AG04450 (cell line): ENCODE measurements around the gene ROBO4. TPM values are rescaled to one million over a fixed set of nuclear protein-coding genes. Genes with fewer than 3 reads are reported as not detected.

Experiments used
- CTCF ChIA-PET: fragments of 300-600, 350-600 bp; formaldehyde crosslinking; extraction: SDS; loops from one replicate; lab custom pipeline; 2022; ENCODE audit warnings: antibody characterized with exemption, inconsistent platforms; lab: Charles Lee
- POLR2A ChIA-PET: fragments of 350-600 bp; formaldehyde crosslinking; extraction: SDS; loops from one replicate; lab custom pipeline; 2021; ENCODE audit warnings: antibody characterized with exemption, inconsistent platforms; lab: Yijun Ruan, JAX
- DNase-seq: peaks from one replicate; pipeline ENCODE4 v3.0.0-alpha.2; 2011; ENCODE audit warnings: low read depth, low spot score
- H3K27ac ChIP-seq: one replicate; pipeline ENCODE4 v1.5.1; 2012; ENCODE audit warnings: low read depth, low read length, control low read depth
- H3K27me3 ChIP-seq: one replicate; pipeline ENCODE4 v1.6.0; 2012; ENCODE audit warnings: low read length; ENCODE audit not compliant: control insufficient read depth, insufficient read depth
- H3K4me3 ChIP-seq: 2 replicates; pipeline ENCODE4 v1.5.1; 2011; ENCODE audit warnings: mild to moderate bottlenecking, low read depth, low read length, control low read depth
- H3K9me3 ChIP-seq: 2 replicates; pipeline ENCODE4 v1.5.1; 2012; ENCODE audit warnings: low read length; ENCODE audit not compliant: control insufficient read depth, insufficient read depth
- CTCF ChIP-seq: IDR thresholded peaks from 2 replicates; pipeline ENCODE4 v1.5.1; 2011; ENCODE audit warnings: low read depth, low read length, control low read depth, inconsistent platforms
- polyA plus RNA-seq: library from polyadenylated mRNA; depleted of rRNA; stranded (reverse); fragments of >200 nt; gene quantifications from 2 replicates; pipeline ENCODE4 v1.2.3, GENCODE V29; 2011

Gene ROBO4
- polyA plus RNA-seq, 1 experiment = 0.40 TPM

GRCh38 chr11:124872741-124873140 is 24.9 kb downstream of the ROBO4 start:
- no peak overlapping the region for H3K27ac ChIP-seq
- POLR2A ChIA-PET = no interaction called here
- DNase-seq = no peak
- H3K9me3 ChIP-seq = no peaks in the 10 kb centered on the region; the same call in 1 of the 2 replicates
- TF ChIP-seq CTCF = no peak
- no peak overlapping the region for H3K4me3 ChIP-seq
- CTCF ChIA-PET = interaction anchor here (1.4 kb wide), 1 partner anchor 37 kb away, joined by 3 read pairs; no protein-coding TSS in a partner anchor
- H3K27me3 ChIP-seq = peaks cover 55% of the 10 kb centered on the region

DNA sequence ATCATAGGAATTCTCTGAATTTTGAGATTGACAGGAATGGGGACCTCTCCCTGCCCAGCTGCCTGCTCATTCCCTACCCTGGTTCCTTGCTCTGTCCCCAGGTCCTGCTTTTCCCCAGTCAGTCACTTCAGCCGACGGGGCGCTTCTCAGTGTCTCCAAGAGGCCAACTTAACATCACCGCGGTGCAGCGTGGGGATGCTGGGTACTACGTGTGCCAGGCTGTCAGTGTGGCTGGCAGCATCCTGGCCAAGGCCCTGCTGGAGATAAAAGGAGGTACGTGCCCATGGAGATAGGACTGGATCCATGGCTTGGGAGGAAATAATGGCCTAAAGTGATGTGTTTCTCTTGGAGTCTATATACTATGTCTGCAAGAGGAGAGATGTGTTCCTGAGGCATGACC is 25.4 kb downstream of the ROBO4 start:
- no peak for TF ChIP-seq CTCF
- DNase-seq = no peak
- CTCF ChIA-PET = interaction anchor here (1.3 to 1.6 kb wide), 2 partner anchors 34 to 36 kb away, joined by 3 to 4 read pairs; no protein-coding TSS in a partner anchor
- Histone ChIP-seq H3K27me3 (peaks cover 60% of the 10 kb centered on the region), H3K27ac (no peak overlapping the region), H3K4me3 (no peak overlapping the region), H3K9me3 (no peaks in the 10 kb centered on the region; the same call in 1 of the 2 replicates)
- POLR2A ChIA-PET = no interaction called here

DNA sequence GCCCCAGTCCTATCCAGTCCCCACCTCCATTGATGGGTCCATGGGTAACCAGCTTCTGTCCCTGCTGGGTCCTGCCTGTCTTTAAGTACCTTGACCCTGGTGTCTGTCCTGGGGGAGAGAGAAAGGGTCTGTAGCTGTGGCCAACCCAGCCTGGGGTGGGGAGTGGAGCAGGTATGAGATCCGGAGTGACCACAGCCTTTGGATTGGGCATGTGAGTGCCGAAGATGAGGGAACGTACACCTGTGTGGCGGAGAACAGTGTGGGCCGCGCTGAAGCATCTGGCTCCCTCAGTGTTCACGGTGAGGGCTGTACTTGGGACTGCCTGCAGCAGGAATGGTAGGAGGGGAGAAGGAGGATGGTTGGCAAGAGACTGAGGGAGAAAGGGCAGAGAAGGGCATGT is 27.2 kb downstream of the ROBO4 start:
- TF ChIP-seq CTCF = no peak
- ChIA-PET CTCF (no interaction called here), POLR2A (no interaction called here)
- Histone ChIP-seq H3K27ac (no peak overlapping the region), H3K4me3 (no peak overlapping the region), H3K9me3 (no peaks in the 10 kb centered on the region; the same call in 1 of the 2 replicates), H3K27me3 (peaks cover 78% of the 10 kb centered on the region)
- no peak for DNase-seq

DNA sequence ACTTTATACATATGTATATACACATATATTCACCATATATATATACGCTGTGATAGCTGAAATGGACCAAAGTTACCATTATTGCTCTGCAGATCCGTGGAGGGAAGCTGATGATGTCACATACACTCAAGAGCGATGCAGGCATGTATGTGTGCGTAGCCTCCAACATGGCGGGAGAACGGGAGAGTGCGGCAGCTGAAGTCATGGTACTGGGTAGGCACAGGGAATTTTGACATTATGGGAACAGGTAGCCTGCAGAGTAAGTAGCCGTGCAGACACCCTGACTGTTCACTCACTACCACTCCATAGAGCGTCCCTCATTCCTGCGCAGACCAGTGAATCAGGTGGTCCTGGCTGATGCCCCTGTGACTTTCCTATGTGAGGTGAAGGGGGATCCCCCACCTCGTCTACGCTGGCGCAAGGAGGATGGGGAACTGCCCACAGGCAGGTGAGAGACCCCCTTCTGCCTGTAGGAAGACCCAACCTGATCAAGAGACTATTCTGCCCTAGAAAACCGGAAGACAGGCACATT is 27.7 kb downstream of the ROBO4 start:
- Histone ChIP-seq H3K4me3 (no peak overlapping the region), H3K27me3 (peaks cover 83% of the 10 kb centered on the region), H3K9me3 (no peaks in the 10 kb centered on the region; the same call in 1 of the 2 replicates), H3K27ac (no peak overlapping the region)
- DNase-seq = no peak
- CTCF ChIA-PET = no interaction called here
- no peak for TF ChIP-seq CTCF
- POLR2A ChIA-PET = no interaction called here

DNA sequence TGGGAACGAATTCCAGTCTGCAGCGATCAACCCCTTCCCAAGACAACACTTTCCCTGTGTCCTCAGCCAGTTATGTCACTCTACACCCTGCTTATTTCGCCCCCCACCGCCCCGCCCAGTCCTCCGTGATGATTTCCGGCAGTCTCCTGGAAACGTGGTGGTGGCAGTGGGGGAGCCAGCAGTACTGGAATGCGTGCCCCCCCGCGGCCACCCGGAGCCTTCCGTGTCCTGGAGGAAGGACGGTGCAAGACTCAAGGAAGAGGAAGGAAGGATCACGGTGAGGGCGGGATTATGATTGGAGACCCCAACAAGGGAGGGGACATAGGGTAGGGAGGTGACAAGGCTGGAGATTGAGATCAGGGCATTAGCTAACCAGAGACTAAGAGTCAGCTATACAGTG is 28.3 kb downstream of the ROBO4 start:
- POLR2A ChIA-PET = no interaction called here
- TF ChIP-seq CTCF = no peak

More for the DNA sequence above, 28.3 kb downstream of the ROBO4 start:
- Histone ChIP-seq H3K4me3 (no peak overlapping the region), H3K27me3 (peaks cover 89% of the 10 kb centered on the region), H3K9me3 (no peaks in the 10 kb centered on the region; the same call in 1 of the 2 replicates), H3K27ac (no peak overlapping the region)
- no peak for DNase-seq
- CTCF ChIA-PET = interaction anchor here (1.0 kb wide), 1 partner anchor 225 kb away, joined by 4 read pairs; no protein-coding TSS in a partner anchor
